Thymus (tissue), 11 donors: ENCODE data around the gene RRP12. TPM values are rescaled to one million over a fixed set of nuclear protein-coding genes. Genes with fewer than 3 reads are reported as not detected.
A peak's percentile ranks its signal among the peaks of the same experiment; 100 is the strongest.

Experiments
- DNase-seq, 9 donors: peaks; one replicate each; pipeline ENCODE4 v3.0.0-alpha.2; 2013; ENCODE audit warnings: low spot score in 9 of 9, low read depth in 6 of 9, missing footprints in 1 of 9
- H3K27ac ChIP-seq, 2 donors: one replicate each; pipeline ENCODE4 v1.5.1; 2013; ENCODE audit warnings: control low read depth in 1 of 2, low read depth in 1 of 2, low read length in 1 of 2, mild to moderate bottlenecking in 1 of 2, moderate library complexity in 1 of 2
- H3K27me3 ChIP-seq, 2 donors: one replicate each; pipeline ENCODE4 v1.5.1; 2013; ENCODE audit warnings: low read length in 1 of 2; ENCODE audit not compliant: control insufficient read depth in 2 of 2, insufficient read depth in 1 of 2
- H3K36me3 ChIP-seq, 2 donors: one replicate each; pipeline ENCODE4 v1.5.1; 2013; ENCODE audit warnings: low read length in 1 of 2, mild to moderate bottlenecking in 1 of 2, moderate library complexity in 1 of 2; ENCODE audit not compliant: control insufficient read depth in 2 of 2, insufficient read depth in 2 of 2
- H3K4me1 ChIP-seq, 2 donors: one replicate each; pipeline ENCODE4 v1.5.1; 2013; ENCODE audit warnings: low read length in 2 of 2; ENCODE audit not compliant: control insufficient read depth in 2 of 2, insufficient read depth in 2 of 2
- H3K4me3 ChIP-seq, 2 donors: one replicate each; pipeline ENCODE4 v1.5.1; 2013; ENCODE audit warnings: low read length in 2 of 2, control low read depth in 1 of 2, mild to moderate bottlenecking in 1 of 2
- H3K9me3 ChIP-seq, 2 donors: one replicate each; pipeline ENCODE4 v1.5.1; 2013; ENCODE audit warnings: low read length in 1 of 2, mild to moderate bottlenecking in 1 of 2; ENCODE audit not compliant: control insufficient read depth in 2 of 2, insufficient read depth in 1 of 2
- WGBS: extraction: QIAGEN DNeasy Blood & Tissue Kit; methylation state at CpG from one replicate; pipeline ENCODE4 v1.1.7; 2013; 5-methylcytosine and 5-hydroxymethylcytosine counted together
- polyA plus RNA-seq: library from polyadenylated mRNA; stranded (reverse); fragments of 200-250 nt; gene quantifications from one replicate; pipeline ENCODE4 v1.2.3, GENCODE V29; 2013
- total RNA-seq: library from RNA; stranded (reverse); fragments of 120-200 nt; gene quantifications from one replicate; pipeline ENCODE4 v1.2.4, GENCODE V29; 2013
- donor health status: healthy.

The RRP12 gene
- total and polyA plus RNA-seq, 2 donors = 8.5 to 18.9 TPM

GRCh38 chr10:97366572-97366971 lies 34.6 kb downstream of the RRP12 start:
- Histone ChIP-seq H3K4me1 (no peaks in the 10 kb centered on the region), H3K9me3 (no peaks in the 10 kb centered on the region), H3K27me3 (no peaks in the 10 kb centered on the region), H3K27ac (no peak overlapping the region), H3K4me3 (no peak overlapping the region), H3K36me3 (peaks cover 30 to 34% of the 10 kb centered on the region in 2 donors)
- WGBS = 97% methylated on average over 11 of the region's 11 CpGs
- DNase-seq = no peak

- H3K4me3 ChIP-seq = no peak overlapping the region
- no peaks in the 10 kb centered on the region for H3K27me3 ChIP-seq
- no peaks in the 10 kb centered on the region for H3K4me1 ChIP-seq
- peak overlapping the region in 1 of 2 donors; percentile 32 for H3K27ac ChIP-seq
- H3K9me3 ChIP-seq = no peaks in the 10 kb centered on the region
- DNase-seq = no peak
- peaks cover 28 to 36% of the 10 kb centered on the region in 2 donors for H3K36me3 ChIP-seq
- WGBS = 59% methylated on average over 19 of the region's 19 CpGs
Observed at GRCh38 chr10:97365761-97366351, 35.3 kb downstream of the RRP12 start.

GRCh38 chr10:97363071-97363470 lies 38.1 kb downstream of the RRP12 start:
- Histone ChIP-seq H3K27ac (no peak overlapping the region), H3K9me3 (no peaks in the 10 kb centered on the region), H3K4me3 (no peak overlapping the region), H3K27me3 (no peaks in the 10 kb centered on the region), H3K4me1 (no peaks in the 10 kb centered on the region), H3K36me3 (peaks cover 20 to 26% of the 10 kb centered on the region in 2 donors)
- 92% methylated on average over 4 of the region's 4 CpGs for WGBS
- no peak for DNase-seq

GRCh38 chr10:97362310-97363033 lies 38.7 kb downstream of the RRP12 start:
- no peak for DNase-seq
- Histone ChIP-seq H3K27ac (no peak overlapping the region), H3K36me3 (peaks cover 20 to 26% of the 10 kb centered on the region in 2 donors), H3K4me3 (no peak overlapping the region), H3K27me3 (no peaks in the 10 kb centered on the region), H3K4me1 (no peaks in the 10 kb centered on the region), H3K9me3 (no peaks in the 10 kb centered on the region)
- WGBS = 97% methylated on average over 11 of the region's 11 CpGs

GRCh38 chr10:97361537-97361901 lies 39.6 kb downstream of the RRP12 start:
- DNase-seq = no peak
- no peak overlapping the region for H3K4me3 ChIP-seq
- H3K4me1 ChIP-seq = no peaks in the 10 kb centered on the region
- WGBS = 96% methylated on average over 11 of the region's 11 CpGs
- no peaks in the 10 kb centered on the region for H3K27me3 ChIP-seq
- no peaks in the 10 kb centered on the region for H3K9me3 ChIP-seq
- peaks cover 24 to 29% of the 10 kb centered on the region in 2 donors for H3K36me3 ChIP-seq
- H3K27ac ChIP-seq = no peak overlapping the region

- peaks cover 20 to 27% of the 10 kb centered on the region in 2 donors for H3K36me3 ChIP-seq
- no peak for DNase-seq
- 94% methylated on average over 11 of the region's 11 CpGs for WGBS
Observed at GRCh38 chr10:97360705-97361536, 40.2 kb downstream of the RRP12 start.

GRCh38 chr10:97358781-97359180 lies 42.4 kb downstream of the RRP12 start:
- DNase-seq = no peak
- no peaks in the 10 kb centered on the region for H3K9me3 ChIP-seq
- no peaks in the 10 kb centered on the region for H3K4me1 ChIP-seq
- no peak overlapping the region for H3K4me3 ChIP-seq
- H3K36me3 ChIP-seq = peaks cover 18 to 29% of the 10 kb centered on the region in 2 donors
- WGBS = 80% methylated on average over 3 of the region's 3 CpGs
- no peak overlapping the region for H3K27ac ChIP-seq
- H3K27me3 ChIP-seq = no peaks in the 10 kb centered on the region

More at GRCh38 chr10:97360705-97361536, 40.2 kb downstream of the RRP12 start:
- no peak overlapping the region for H3K27ac ChIP-seq
- no peaks in the 10 kb centered on the region for H3K4me1 ChIP-seq
- no peaks in the 10 kb centered on the region for H3K27me3 ChIP-seq
- H3K9me3 ChIP-seq = no peaks in the 10 kb centered on the region
- no peak overlapping the region for H3K4me3 ChIP-seq

GRCh38 chr10:97358349-97358748 lies 42.8 kb downstream of the RRP12 start:
- H3K4me1 ChIP-seq = no peaks in the 10 kb centered on the region
- H3K4me3 ChIP-seq = no peak overlapping the region
- DNase-seq = no peak
- peaks cover 14 to 25% of the 10 kb centered on the region in 2 donors for H3K36me3 ChIP-seq
- no peak overlapping the region for H3K27ac ChIP-seq
- 98% methylated on average over 4 of the region's 4 CpGs for WGBS
- no peaks in the 10 kb centered on the region for H3K27me3 ChIP-seq
- no peaks in the 10 kb centered on the region for H3K9me3 ChIP-seq

GRCh38 chr10:97356918-97357317 lies 44.2 kb downstream of the RRP12 start:
- WGBS = 98% methylated on average over 7 of the region's 7 CpGs
- H3K27ac ChIP-seq = no peak overlapping the region
- no peaks in the 10 kb centered on the region for H3K27me3 ChIP-seq
- DNase-seq = no peak
- H3K36me3 ChIP-seq = peaks cover 14 to 20% of the 10 kb centered on the region in 2 donors
- no peak overlapping the region for H3K4me3 ChIP-seq
- no peaks in the 10 kb centered on the region for H3K9me3 ChIP-seq
- H3K4me1 ChIP-seq = no peaks in the 10 kb centered on the region
